Neural cell (in vitro differentiated cells): Measurements from ENCODE around the gene SPTBN2. TPM values are rescaled to one million over a fixed set of nuclear protein-coding genes. Genes with fewer than 3 reads are reported as not detected.

Source experiments
- H2AFZ ChIP-seq: fragments of 200-600, 300-800 bp; sonication (generic), shearing (Covaris generic); 2 replicates; pipeline ENCODE4 v1.6.0; 2014; ENCODE audit warnings: low read depth, mild to moderate bottlenecking, antibody characterized with exemption, low read length, moderate library complexity
- H3F3A ChIP-seq: fragments of 200-600 bp; shearing (Covaris generic); 2 replicates; pipeline ENCODE4 v1.6.1; 2016; ENCODE audit warnings: mild to moderate bottlenecking, moderate library complexity, mixed read lengths, antibody characterized with exemption, low read length; ENCODE audit not compliant: insufficient read depth, poor library complexity, severe bottlenecking
- H3K27ac ChIP-seq: fragments of 200-600, 300-800 bp; sonication (generic), shearing (Covaris generic); 2 replicates; pipeline ENCODE4 v1.5.1; 2014; ENCODE audit warnings: mild to moderate bottlenecking, low read length, moderate library complexity
- H3K27me3 ChIP-seq: fragments of 300-800, 200-600 bp; sonication (generic), shearing (Covaris generic); 2 replicates; pipeline ENCODE4 v1.6.0; 2014; ENCODE audit warnings: mild to moderate bottlenecking, low read depth, low read length, moderate library complexity; ENCODE audit not compliant: insufficient read depth
- H3K36me3 ChIP-seq: fragments of 300-800, 200-600 bp; sonication (generic), shearing (Covaris generic); 2 replicates; pipeline ENCODE4 v1.5.1; 2014; ENCODE audit warnings: mild to moderate bottlenecking, antibody characterized with exemption, low read length, moderate library complexity; ENCODE audit not compliant: insufficient read depth
- H3K4me2 ChIP-seq: fragments of 300-800, 200-600 bp; sonication (generic), shearing (Covaris generic); 2 replicates; pipeline ENCODE4 v1.6.0; 2014; ENCODE audit warnings: mild to moderate bottlenecking, low read length
- H3K4me3 ChIP-seq: fragments of 300-800, 200-600 bp; sonication (generic), shearing (Covaris generic); 2 replicates; pipeline ENCODE4 v1.5.1; 2014; ENCODE audit warnings: mild to moderate bottlenecking, low read length, moderate library complexity
- H3K79me2 ChIP-seq: fragments of 200-600 bp; shearing (Covaris generic); replicated peaks from 2 replicates; pipeline ENCODE4 v1.6.0; 2014; ENCODE audit warnings: mild to moderate bottlenecking, low read length, moderate library complexity; ENCODE audit not compliant: insufficient read depth
- H3K9ac ChIP-seq: fragments of 300-800, 200-600 bp; sonication (generic), shearing (Covaris generic); 2 replicates; pipeline ENCODE4 v1.6.1; 2016; ENCODE audit warnings: mild to moderate bottlenecking, low read length, mixed read lengths
- H3K9me2 ChIP-seq: fragments of 200-600 bp; shearing (Covaris generic); 2 replicates; pipeline ENCODE4 v1.6.1; 2016; ENCODE audit warnings: mild to moderate bottlenecking, low read length, mixed read lengths; ENCODE audit not compliant: insufficient read depth
- H3K9me3 ChIP-seq: fragments of 200-600, 300-800 bp; sonication (generic), shearing (Covaris generic); 2 replicates; pipeline ENCODE4 v1.6.1; 2016; ENCODE audit warnings: mild to moderate bottlenecking, mixed run types, low read length, moderate library complexity, mixed read lengths
- H4K20me1 ChIP-seq: fragments of 200-600 bp; shearing (Covaris generic); 2 replicates; pipeline ENCODE4 v1.6.1; 2016; ENCODE audit warnings: mild to moderate bottlenecking, mixed run types; ENCODE audit not compliant: insufficient read depth
- MXI1 ChIP-seq: fragments of 450-650 bp; conservative IDR thresholded peaks from 2 replicates; pipeline ENCODE4 v1.6.1; 2014; ENCODE audit warnings: antibody characterized with exemption, mild to moderate bottlenecking; ENCODE audit not compliant: poor library complexity, severe bottlenecking
- RAD21 ChIP-seq: fragments of 450-650 bp; conservative IDR thresholded peaks from 2 replicates; pipeline ENCODE4 v1.6.1; 2014; ENCODE audit warnings: antibody characterized with exemption, mild to moderate bottlenecking, moderate library complexity
- polyA plus RNA-seq: library from polyadenylated mRNA; depleted of rRNA; stranded (reverse); fragments of >200 nt; gene quantifications from 2 replicates; pipeline ENCODE4 v1.2.3, GENCODE V29; 2014
- small RNA-seq, 3 experiments: library from RNA; depleted of rRNA; stranded (forward); fragments of <200 nt; gene quantifications; one replicate each; pipeline ENCODE3, GENCODE V24; 2012

SPTBN2 gene
- polyA plus RNA-seq, 1 donor from 2014 or later = 159 TPM

DNA sequence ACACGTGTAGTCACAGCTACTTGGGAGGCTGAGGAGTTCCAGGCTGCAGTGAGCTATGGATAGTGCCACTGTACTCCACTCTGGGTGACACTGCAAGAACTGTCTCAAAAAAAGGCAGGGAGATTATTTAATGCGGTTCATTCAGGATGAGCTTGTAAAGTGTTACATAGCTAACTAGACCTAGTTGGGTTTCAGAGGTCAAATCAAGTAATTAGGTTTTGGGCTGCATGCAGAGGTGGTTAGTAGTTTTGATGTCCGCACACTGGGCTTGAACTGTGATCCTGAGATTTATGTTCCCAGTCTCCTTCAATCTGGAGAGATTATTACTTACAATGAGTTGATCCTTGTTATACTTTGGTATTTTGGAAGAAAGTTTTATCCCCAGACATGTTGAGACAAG lies 92.6 kb downstream of the SPTBN2 start:
- Histone ChIP-seq H3K79me2 (peaks cover 43% of the 10 kb centered on the region), H3K9me2 (no peaks in the 10 kb centered on the region), H3K9ac (no peak overlapping the region), H4K20me1 (peaks cover 15% of the 10 kb centered on the region), H3F3A (peaks cover 8% of the 10 kb centered on the region), H3K27me3 (no peaks in the 10 kb centered on the region), H2AFZ (no peak overlapping the region), H3K4me2 (no peak overlapping the region), H3K27ac (no peak overlapping the region), H3K36me3 (peaks cover 9% of the 10 kb centered on the region), H3K9me3 (no peaks in the 10 kb centered on the region), H3K4me3 (no peak overlapping the region)
- TF ChIP-seq RAD21 = no peak
- no peak for TF ChIP-seq MXI1

Small RNAs within 50 kb of the gene (small RNA-seq; reads per million reads assigned to genes)
- gene RN7SL12P = 0 reads per million in 3 experiments

Other genes starting within 250 kb of the SPTBN2 start
- gene DPP3, start 248.8 kb downstream of the SPTBN2 start, polyA plus RNA-seq = 56.2 and 71.7 TPM in 2 replicates
- 55.1 and 69.5 TPM in 2 replicates for gene BBS1, start 218.6 kb downstream of the SPTBN2 start, polyA plus RNA-seq
- gene ZDHHC24, start 183.2 kb downstream of the SPTBN2 start, polyA plus RNA-seq = 14.9 and 15.9 TPM in 2 replicates
- gene ACTN3, start 182.3 kb downstream of the SPTBN2 start, polyA plus RNA-seq = not detected in 2 replicates
- gene CTSF, start 160.6 kb downstream of the SPTBN2 start, polyA plus RNA-seq = 2.7 and 4.2 TPM in 2 replicates
- 0.48 TPM in 1 of 2 replicates, not detected in the other for gene CCDC87, start 136.2 kb downstream of the SPTBN2 start, polyA plus RNA-seq
- 40.8 and 71.6 TPM in 2 replicates for gene CCS, start 136.0 kb downstream of the SPTBN2 start, polyA plus RNA-seq
- 43.0 and 44.8 TPM in 2 replicates for gene RBM14, start 112.6 kb downstream of the SPTBN2 start, polyA plus RNA-seq
- 456 and 510 TPM in 2 replicates for gene RBM4, start 90.5 kb downstream of the SPTBN2 start, polyA plus RNA-seq
- 197 and 212 TPM in 2 replicates for gene RBM4B, start 51.3 kb downstream of the SPTBN2 start, polyA plus RNA-seq
- 50.5 and 58.2 TPM in 2 replicates for gene RCE1, start 114.2 kb upstream of the SPTBN2 start, polyA plus RNA-seq
- gene LRFN4, start 127.8 kb upstream of the SPTBN2 start, polyA plus RNA-seq = 85.0 and 104 TPM in 2 replicates
- gene PC, start 229.2 kb upstream of the SPTBN2 start, polyA plus RNA-seq = 7.1 and 8.9 TPM in 2 replicates
- gene C11orf86, start 246.1 kb upstream of the SPTBN2 start, polyA plus RNA-seq = not detected in 2 replicates